GM23338 (cell line): ENCODE measurements around the gene SLC35A5. TPM values are rescaled to one million over a fixed set of nuclear protein-coding genes. Genes with fewer than 3 reads are reported as not detected.

Experiments
- ATAC-seq: fragments of 200-7000 bp; cut with Tn5 transposase; 3 replicates; pipeline ENCODE4 v1.9.1; 2020
- DNase-seq: peaks from one replicate; pipeline ENCODE4 v3.0.0-alpha.2; 2015; ENCODE audit warnings: low spot score
- H2AFZ ChIP-seq: fragments of 200-600 bp; sonication (generic); 2 replicates; pipeline ENCODE4 v1.8.0; 2016; ENCODE audit warnings: antibody characterized with exemption, mild to moderate bottlenecking, moderate library complexity
- H3F3A ChIP-seq: fragments of 200-600 bp; sonication (generic); replicated peaks from 2 replicates; pipeline ENCODE4 v1.8.0; 2017; ENCODE audit warnings: antibody characterized with exemption, mixed run types, low read depth
- H3K27ac ChIP-seq: fragments of 200-600 bp; sonication (generic); 2 replicates; pipeline ENCODE4 v1.6.1; 2016; ENCODE audit warnings: low read depth
- H3K27me3 ChIP-seq: fragments of 200-600 bp; sonication (generic); 2 replicates; pipeline ENCODE4 v1.8.0; 2016; ENCODE audit warnings: mild to moderate bottlenecking, mixed run types, moderate library complexity; ENCODE audit not compliant: insufficient read depth
- H3K36me3 ChIP-seq: fragments of 200-600 bp; sonication (generic); 2 replicates; pipeline ENCODE4 v1.8.0; 2016; ENCODE audit warnings: mild to moderate bottlenecking; ENCODE audit not compliant: insufficient read depth
- H3K4me1 ChIP-seq: fragments of 200-600 bp; sonication (generic); 2 replicates; pipeline ENCODE4 v1.8.0; 2016; ENCODE audit warnings: mild to moderate bottlenecking, moderate library complexity; ENCODE audit not compliant: insufficient read depth
- H3K4me2 ChIP-seq: fragments of 200-600 bp; sonication (generic); 2 replicates; pipeline ENCODE4 v1.7.1; 2017; ENCODE audit warnings: mixed run types
- H3K4me3 ChIP-seq: fragments of 200-600 bp; sonication (generic); 2 replicates; pipeline ENCODE4 v1.6.1; 2016; ENCODE audit warnings: mixed run types
- H3K79me2 ChIP-seq: fragments of 200-600 bp; sonication (generic); replicated peaks from 2 replicates; pipeline ENCODE4 v1.8.0; 2017; ENCODE audit warnings: mild to moderate bottlenecking; ENCODE audit not compliant: insufficient read depth
- H3K9me2 ChIP-seq: fragments of 200-600 bp; sonication (generic); 2 replicates; pipeline ENCODE4 v1.8.0; 2017; ENCODE audit not compliant: insufficient read depth
- H4K20me1 ChIP-seq: fragments of 200-600 bp; sonication (generic); replicated peaks from 2 replicates; pipeline ENCODE4 v1.8.0; 2017; ENCODE audit warnings: mild to moderate bottlenecking; ENCODE audit not compliant: insufficient read depth
- H3K27ac Mint-ChIP-seq: 2 replicates; pipeline ENCODE4 v1.8.0; 2020; ENCODE audit warnings: inconsistent platforms, mild to moderate bottlenecking, moderate library complexity, mixed read lengths
- H3K27me3 Mint-ChIP-seq: 3 replicates; pipeline ENCODE4 v1.8.0; 2022; ENCODE audit warnings: low read depth, mild to moderate bottlenecking, moderate library complexity, mixed read lengths, inconsistent platforms; ENCODE audit not compliant: insufficient read depth, poor library complexity
- H3K36me3 Mint-ChIP-seq: 3 replicates; pipeline ENCODE4 v1.8.0; 2021; ENCODE audit warnings: low read depth, mild to moderate bottlenecking, inconsistent platforms, moderate library complexity, mixed read lengths
- H3K4me1 Mint-ChIP-seq: 3 replicates; pipeline ENCODE4 v1.8.0; 2020; ENCODE audit warnings: mild to moderate bottlenecking, inconsistent platforms, mixed read lengths
- H3K4me3 Mint-ChIP-seq: 3 replicates; pipeline ENCODE4 v1.8.0; 2021; ENCODE audit warnings: moderate library complexity, mild to moderate bottlenecking, inconsistent platforms, mixed read lengths
- H3K9me3 Mint-ChIP-seq: 3 replicates; pipeline ENCODE4 v1.8.0; 2020; ENCODE audit warnings: moderate library complexity, mild to moderate bottlenecking, inconsistent platforms, mixed read lengths
- CREB1 ChIP-seq: fragments of 250-450 bp; sonication (Bioruptor Pico); IDR thresholded peaks from 2 replicates; pipeline ENCODE4 v1.5.0; 2020; ENCODE audit warnings: low read depth, mild to moderate bottlenecking, moderate library complexity
- CTCF ChIP-seq, 2 experiments: fragments of 200-600 bp in 1 of 2; sonication (generic) in 1 of 2; conservative IDR thresholded peaks; 2 replicates each; pipeline versions ENCODE4 v1.5.1 to v1.6.1; 2016 to 2017; ENCODE audit warnings: antibody characterized with exemption in 2 of 2, low read depth in 2 of 2, mild to moderate bottlenecking in 2 of 2, moderate library complexity in 1 of 2
- ETS1 ChIP-seq: IDR thresholded peaks from 2 replicates; pipeline ENCODE4 v1.6.1; 2016; ENCODE audit warnings: antibody characterized with exemption
- EZH2 ChIP-seq: fragments of 200-600 bp; sonication (generic); IDR thresholded peaks from one replicate; pipeline ENCODE4 v1.8.0; 2017; ENCODE audit warnings: antibody characterized with exemption, mild to moderate bottlenecking, low read depth; ENCODE audit not compliant: unreplicated experiment
- EZH2phosphoT487 ChIP-seq: fragments of 200-600 bp; sonication (generic); IDR thresholded peaks from one replicate; pipeline ENCODE4 v1.8.1; 2018; ENCODE audit warnings: antibody characterized with exemption; ENCODE audit not compliant: unreplicated experiment
- JUNB ChIP-seq: IDR thresholded peaks from one replicate; pipeline ENCODE4 v1.6.1; 2016; ENCODE audit warnings: antibody characterized with exemption; ENCODE audit not compliant: unreplicated experiment
- NANOG ChIP-seq: IDR thresholded peaks from 2 replicates; pipeline ENCODE4 v1.6.1; 2016; ENCODE audit warnings: antibody characterized with exemption, borderline replicate concordance
- POLR2AphosphoS5 ChIP-seq: IDR thresholded peaks from 2 replicates; pipeline ENCODE4 v1.6.1; 2016; ENCODE audit warnings: antibody characterized with exemption, low read depth
- REST ChIP-seq: IDR thresholded peaks from one replicate; pipeline ENCODE4 v1.6.1; 2018; ENCODE audit warnings: antibody characterized with exemption; ENCODE audit not compliant: unreplicated experiment
- STAT1 ChIP-seq: IDR thresholded peaks from one replicate; pipeline ENCODE4 v1.6.1; 2016; ENCODE audit warnings: antibody characterized with exemption; ENCODE audit not compliant: unreplicated experiment
- ZNF114 ChIP-seq: fragments of 250-450 bp; sonication (Bioruptor Pico); IDR thresholded peaks from 2 replicates; pipeline ENCODE4 v1.5.0; 2020; ENCODE audit warnings: mild to moderate bottlenecking, moderate library complexity
- ZNF331 ChIP-seq: fragments of 250-450 bp; sonication (Bioruptor Pico); IDR thresholded peaks from 2 replicates; pipeline ENCODE4 v1.5.0; 2020; ENCODE audit warnings: low read depth, mild to moderate bottlenecking, moderate library complexity
- ZNF462 ChIP-seq: fragments of 250-450 bp; sonication (Bioruptor Pico); IDR thresholded peaks from 2 replicates; pipeline ENCODE4 v1.5.0; 2020; ENCODE audit warnings: mild to moderate bottlenecking, moderate library complexity
- polyA plus RNA-seq: library from polyadenylated mRNA; unstranded; fragments of >200 nt; fragmentation: Nextera tagmentation; extraction: Ambion mirVana; gene quantifications from 2 replicates; pipeline ENCODE4 v1.2.1, GENCODE V29; 2016
- total RNA-seq: library from RNA; depleted of rRNA; stranded (reverse); fragments of >200 nt; shearing (Covaris generic); gene quantifications from 2 replicates; pipeline ENCODE4 v1.2.3, GENCODE V29; 2014

The SLC35A5 gene
- total and polyA plus RNA-seq, 2 experiments from 2014 or later, result 19.9 to 40.4 TPM

- Mint-ChIP-seq H3K36me3 (peaks cover 5% of the 10 kb centered on the region; the same call in 1 of the 3 replicates), H3K27ac (peak overlapping the region; percentile 54; the same call in 1 of the 2 replicates), H3K4me3 (no peak overlapping the region), H3K27me3 (no peaks in the 10 kb centered on the region), H3K4me1 (peaks cover 55% of the 10 kb centered on the region), H3K9me3 (no peaks in the 10 kb centered on the region)
- H3K4me1 ChIP-seq, result peaks cover 57% of the 10 kb centered on the region
- ATAC-seq (no peak), DNase-seq (no peak)
- H3F3A ChIP-seq, result no peaks in the 10 kb centered on the region
- peaks cover 4% of the 10 kb centered on the region; the same call in 1 of the 2 replicates for H3K9me2 ChIP-seq
- no peaks in the 10 kb centered on the region for H4K20me1 ChIP-seq
- no peak for TF ChIP-seq EZH2
- no peak for TF ChIP-seq STAT1
- no peak for TF ChIP-seq REST
- no peak for TF ChIP-seq ZNF331 (CRISPR knock-in tag)
- TF ChIP-seq POLR2AphosphoS5, result no peak
- TF ChIP-seq JUNB, result no peak
- TF ChIP-seq EZH2phosphoT487, result no peak
- no peak for TF ChIP-seq CTCF (conservative IDR thresholded peaks at IDR 0.05; ENCODE audit: low read depth in 2 of 2)
- no peak for TF ChIP-seq CREB1 (CRISPR knock-in tag)
- no peak for TF ChIP-seq ETS1
- TF ChIP-seq NANOG, result no peak
- no peak for TF ChIP-seq ZNF462 (CRISPR knock-in tag)
- TF ChIP-seq ZNF114, result no peak
- no peaks in the 10 kb centered on the region for H3K27me3 ChIP-seq
- peak overlapping the region; percentile 53; the same call in 1 of the 2 replicates for H3K4me2 ChIP-seq
- H3K36me3 ChIP-seq, result no peaks in the 10 kb centered on the region
- no peak overlapping the region; the same call in 1 of the 2 replicates for H2AFZ ChIP-seq
- no peak overlapping the region for H3K4me3 ChIP-seq
- no peaks in the 10 kb centered on the region for H3K79me2 ChIP-seq
- H3K27ac ChIP-seq, result no peak overlapping the region
These were observed 73.1 kb downstream of the SLC35A5 start for GRCh38 chr3:112634786-112635541.
